ENCODE data around the gene WDR86.

DNA sequence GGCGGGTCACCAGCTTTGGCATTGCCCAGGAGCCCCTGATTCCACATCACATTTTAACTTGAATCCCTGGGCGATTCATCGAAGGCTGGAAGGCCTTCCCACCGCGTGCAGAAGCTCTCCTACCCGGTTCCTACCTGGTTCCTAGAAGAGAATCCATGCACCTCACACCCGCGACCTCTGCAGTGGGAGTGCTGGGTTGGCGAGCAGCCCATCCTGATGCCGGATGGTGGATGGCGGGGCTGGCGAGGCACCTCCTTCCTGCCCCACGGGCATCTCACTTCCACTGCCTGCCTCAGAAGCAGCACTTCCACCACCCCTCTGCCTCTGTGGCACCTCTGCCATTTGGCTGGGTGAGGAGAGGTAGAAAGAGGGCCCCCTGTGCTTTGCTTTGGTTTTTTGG lies 36.2 kb downstream of the WDR86 start:
- TF ChIP-seq, protein P1, sequence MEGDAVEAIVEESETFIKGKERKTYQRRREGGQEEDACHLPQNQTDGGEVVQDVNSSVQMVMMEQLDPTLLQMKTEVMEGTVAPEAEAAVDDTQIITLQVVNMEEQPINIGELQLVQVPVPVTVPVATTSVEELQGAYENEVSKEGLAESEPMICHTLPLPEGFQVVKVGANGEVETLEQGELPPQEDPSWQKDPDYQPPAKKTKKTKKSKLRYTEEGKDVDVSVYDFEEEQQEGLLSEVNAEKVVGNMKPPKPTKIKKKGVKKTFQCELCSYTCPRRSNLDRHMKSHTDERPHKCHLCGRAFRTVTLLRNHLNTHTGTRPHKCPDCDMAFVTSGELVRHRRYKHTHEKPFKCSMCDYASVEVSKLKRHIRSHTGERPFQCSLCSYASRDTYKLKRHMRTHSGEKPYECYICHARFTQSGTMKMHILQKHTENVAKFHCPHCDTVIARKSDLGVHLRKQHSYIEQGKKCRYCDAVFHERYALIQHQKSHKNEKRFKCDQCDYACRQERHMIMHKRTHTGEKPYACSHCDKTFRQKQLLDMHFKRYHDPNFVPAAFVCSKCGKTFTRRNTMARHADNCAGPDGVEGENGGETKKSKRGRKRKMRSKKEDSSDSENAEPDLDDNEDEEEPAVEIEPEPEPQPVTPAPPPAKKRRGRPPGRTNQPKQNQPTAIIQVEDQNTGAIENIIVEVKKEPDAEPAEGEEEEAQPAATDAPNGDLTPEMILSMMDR (IDR thresholded peaks at IDR 0.05; ENCODE audit: low read depth, low read length, poor library complexity, severe bottlenecking), result no peak
- TF ChIP-seq EZH2phosphoT487 (IDR thresholded peaks at IDR 0.05; ENCODE audit: borderline replicate concordance, low read length), result no peak

Measured in DOHH2 (cell line).